ENCODE results near the gene SCEL.

DNA sequence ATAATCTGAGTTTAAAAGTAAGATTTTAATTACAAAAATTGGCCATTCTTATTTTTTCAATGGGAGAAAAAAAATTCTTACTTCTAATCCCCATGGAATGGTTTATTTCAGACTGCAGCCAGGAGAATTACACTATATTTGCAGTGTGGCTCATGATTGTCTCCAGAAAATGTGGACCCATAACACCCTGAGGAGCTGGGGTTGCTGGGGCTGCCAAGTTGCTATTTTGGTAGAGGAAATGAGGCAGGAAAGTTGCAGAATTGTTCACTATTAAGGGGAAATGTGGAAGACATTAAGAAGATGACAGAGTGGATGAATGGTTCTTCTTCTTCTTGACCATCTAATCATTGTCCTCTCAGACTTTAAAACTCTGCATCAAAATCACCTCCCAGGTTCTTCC is 4.6 kb upstream of the SCEL start:
- TF ChIP-seq, protein P1, sequence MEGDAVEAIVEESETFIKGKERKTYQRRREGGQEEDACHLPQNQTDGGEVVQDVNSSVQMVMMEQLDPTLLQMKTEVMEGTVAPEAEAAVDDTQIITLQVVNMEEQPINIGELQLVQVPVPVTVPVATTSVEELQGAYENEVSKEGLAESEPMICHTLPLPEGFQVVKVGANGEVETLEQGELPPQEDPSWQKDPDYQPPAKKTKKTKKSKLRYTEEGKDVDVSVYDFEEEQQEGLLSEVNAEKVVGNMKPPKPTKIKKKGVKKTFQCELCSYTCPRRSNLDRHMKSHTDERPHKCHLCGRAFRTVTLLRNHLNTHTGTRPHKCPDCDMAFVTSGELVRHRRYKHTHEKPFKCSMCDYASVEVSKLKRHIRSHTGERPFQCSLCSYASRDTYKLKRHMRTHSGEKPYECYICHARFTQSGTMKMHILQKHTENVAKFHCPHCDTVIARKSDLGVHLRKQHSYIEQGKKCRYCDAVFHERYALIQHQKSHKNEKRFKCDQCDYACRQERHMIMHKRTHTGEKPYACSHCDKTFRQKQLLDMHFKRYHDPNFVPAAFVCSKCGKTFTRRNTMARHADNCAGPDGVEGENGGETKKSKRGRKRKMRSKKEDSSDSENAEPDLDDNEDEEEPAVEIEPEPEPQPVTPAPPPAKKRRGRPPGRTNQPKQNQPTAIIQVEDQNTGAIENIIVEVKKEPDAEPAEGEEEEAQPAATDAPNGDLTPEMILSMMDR (tag by site-specific recombination; IDR thresholded peaks at IDR 0.05), result no peak
- no peak for TF ChIP-seq ZNF660 (tag by site-specific recombination; IDR thresholded peaks at IDR 0.05)
- no peak for TF ChIP-seq ZNF747 (tag by site-specific recombination; IDR thresholded peaks at IDR 0.05)
- no peak for TF ChIP-seq ZSCAN30 (tag by site-specific recombination; IDR thresholded peaks at IDR 0.05)
- TF ChIP-seq, protein P2, sequence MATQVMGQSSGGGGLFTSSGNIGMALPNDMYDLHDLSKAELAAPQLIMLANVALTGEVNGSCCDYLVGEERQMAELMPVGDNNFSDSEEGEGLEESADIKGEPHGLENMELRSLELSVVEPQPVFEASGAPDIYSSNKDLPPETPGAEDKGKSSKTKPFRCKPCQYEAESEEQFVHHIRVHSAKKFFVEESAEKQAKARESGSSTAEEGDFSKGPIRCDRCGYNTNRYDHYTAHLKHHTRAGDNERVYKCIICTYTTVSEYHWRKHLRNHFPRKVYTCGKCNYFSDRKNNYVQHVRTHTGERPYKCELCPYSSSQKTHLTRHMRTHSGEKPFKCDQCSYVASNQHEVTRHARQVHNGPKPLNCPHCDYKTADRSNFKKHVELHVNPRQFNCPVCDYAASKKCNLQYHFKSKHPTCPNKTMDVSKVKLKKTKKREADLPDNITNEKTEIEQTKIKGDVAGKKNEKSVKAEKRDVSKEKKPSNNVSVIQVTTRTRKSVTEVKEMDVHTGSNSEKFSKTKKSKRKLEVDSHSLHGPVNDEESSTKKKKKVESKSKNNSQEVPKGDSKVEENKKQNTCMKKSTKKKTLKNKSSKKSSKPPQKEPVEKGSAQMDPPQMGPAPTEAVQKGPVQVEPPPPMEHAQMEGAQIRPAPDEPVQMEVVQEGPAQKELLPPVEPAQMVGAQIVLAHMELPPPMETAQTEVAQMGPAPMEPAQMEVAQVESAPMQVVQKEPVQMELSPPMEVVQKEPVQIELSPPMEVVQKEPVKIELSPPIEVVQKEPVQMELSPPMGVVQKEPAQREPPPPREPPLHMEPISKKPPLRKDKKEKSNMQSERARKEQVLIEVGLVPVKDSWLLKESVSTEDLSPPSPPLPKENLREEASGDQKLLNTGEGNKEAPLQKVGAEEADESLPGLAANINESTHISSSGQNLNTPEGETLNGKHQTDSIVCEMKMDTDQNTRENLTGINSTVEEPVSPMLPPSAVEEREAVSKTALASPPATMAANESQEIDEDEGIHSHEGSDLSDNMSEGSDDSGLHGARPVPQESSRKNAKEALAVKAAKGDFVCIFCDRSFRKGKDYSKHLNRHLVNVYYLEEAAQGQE (tag by site-specific recombination; IDR thresholded peaks at IDR 0.05), result no peak
